MM.1S (cell line): ENCODE results near the gene TLE5.

Experiments
- CTCF ChIP-seq: fragments of 300-600 bp; sonication (generic); IDR thresholded peaks from 2 replicates; pipeline ENCODE4 v1.5.1; 2016; ENCODE audit warnings: antibody characterized with exemption, low read length, mixed read lengths
- EZH2 ChIP-seq: fragments of 300-600 bp; sonication (generic); optimal IDR thresholded peaks from 2 replicates; pipeline ENCODE3; 2017; ENCODE audit warnings: low read depth, mild to moderate bottlenecking, antibody characterized with exemption, low read length, mixed read lengths

GRCh38 chr19:3094601-3095440 is 32.5 kb upstream of the TLE5 start:
- TF ChIP-seq CTCF (no peak), EZH2 (no peak)
